Dedifferentiated amniotic fluid mesenchymal stem cell (primary cell): ENCODE measurements around the gene CD96.
"Not testable (repeated sequence)": the region's sequence is repeated elsewhere in the genome, so short reads cannot be mapped to it uniquely, and the experiment has no call there.

Experiments used
- DNase-seq: peaks from one replicate; pipeline ENCODE4 v3.0.0-alpha.2; 2016; ENCODE audit errors: extremely low spot score

Gene CD96

GRCh38 chr3:111621535-111621934 lies 79.5 kb downstream of the CD96 start:
- DNase-seq = no peak

- DNase-seq = no peak
These were observed 85.1 kb downstream of the CD96 start for GRCh38 chr3:111627092-111627491.

GRCh38 chr3:111629018-111629417 lies 87.0 kb downstream of the CD96 start:
- not testable (repeated sequence) for DNase-seq

- not testable (repeated sequence) for DNase-seq
These were observed 88.6 kb downstream of the CD96 start for GRCh38 chr3:111630638-111631037.

- no peak for DNase-seq
These were observed 93.4 kb downstream of the CD96 start for GRCh38 chr3:111635403-111635802.

- DNase-seq = no peak
These were observed 94.4 kb downstream of the CD96 start for GRCh38 chr3:111636366-111636885.

- no peak for DNase-seq
These were observed 97.3 kb downstream of the CD96 start for GRCh38 chr3:111639316-111639715.

GRCh38 chr3:111648991-111649579 lies 107.1 kb downstream of the CD96 start:
- no peak for DNase-seq

GRCh38 chr3:111650378-111651275 lies 108.6 kb downstream of the CD96 start:
- DNase-seq = no peak

GRCh38 chr3:111652492-111653180 lies 110.6 kb downstream of the CD96 start:
- DNase-seq = no peak

- no peak for DNase-seq
These were observed 111.8 kb downstream of the CD96 start for GRCh38 chr3:111653766-111654165.

GRCh38 chr3:111662012-111662411 lies 120.0 kb downstream of the CD96 start:
- DNase-seq = no peak

- no peak for DNase-seq
These were observed 120.9 kb downstream of the CD96 start for GRCh38 chr3:111662907-111663306.

- DNase-seq = no peak
These were observed 124.2 kb downstream of the CD96 start for GRCh38 chr3:111666041-111666735.

GRCh38 chr3:111667170-111667569 lies 125.2 kb downstream of the CD96 start:
- no peak for DNase-seq

GRCh38 chr3:111667621-111668239 lies 125.7 kb downstream of the CD96 start:
- no peak for DNase-seq

GRCh38 chr3:111668326-111668725 lies 126.3 kb downstream of the CD96 start:
- DNase-seq = no peak

GRCh38 chr3:111668888-111669488 lies 127.0 kb downstream of the CD96 start:
- peak; percentile 88 for DNase-seq

GRCh38 chr3:111669926-111670630 lies 128.1 kb downstream of the CD96 start:
- peak; percentile 59 for DNase-seq

GRCh38 chr3:111672461-111672860 lies 130.5 kb downstream of the CD96 start:
- not testable (repeated sequence) for DNase-seq
